GM20000 (cell line): Measurements from ENCODE around the gene ARMC12.

Experiments used
- DNase-seq: peaks from one replicate; pipeline ENCODE4 v3.0.0; 2012; ENCODE audit warnings: low spot score
- TF ChIP-seq, protein P1 (sequence below): IDR thresholded peaks from 2 replicates; pipeline ENCODE4 v1.5.1; 2012; ENCODE audit warnings: mild to moderate bottlenecking, control low read depth; ENCODE audit errors: extremely low read depth, missing control alignments

The ARMC12 gene

DNA sequence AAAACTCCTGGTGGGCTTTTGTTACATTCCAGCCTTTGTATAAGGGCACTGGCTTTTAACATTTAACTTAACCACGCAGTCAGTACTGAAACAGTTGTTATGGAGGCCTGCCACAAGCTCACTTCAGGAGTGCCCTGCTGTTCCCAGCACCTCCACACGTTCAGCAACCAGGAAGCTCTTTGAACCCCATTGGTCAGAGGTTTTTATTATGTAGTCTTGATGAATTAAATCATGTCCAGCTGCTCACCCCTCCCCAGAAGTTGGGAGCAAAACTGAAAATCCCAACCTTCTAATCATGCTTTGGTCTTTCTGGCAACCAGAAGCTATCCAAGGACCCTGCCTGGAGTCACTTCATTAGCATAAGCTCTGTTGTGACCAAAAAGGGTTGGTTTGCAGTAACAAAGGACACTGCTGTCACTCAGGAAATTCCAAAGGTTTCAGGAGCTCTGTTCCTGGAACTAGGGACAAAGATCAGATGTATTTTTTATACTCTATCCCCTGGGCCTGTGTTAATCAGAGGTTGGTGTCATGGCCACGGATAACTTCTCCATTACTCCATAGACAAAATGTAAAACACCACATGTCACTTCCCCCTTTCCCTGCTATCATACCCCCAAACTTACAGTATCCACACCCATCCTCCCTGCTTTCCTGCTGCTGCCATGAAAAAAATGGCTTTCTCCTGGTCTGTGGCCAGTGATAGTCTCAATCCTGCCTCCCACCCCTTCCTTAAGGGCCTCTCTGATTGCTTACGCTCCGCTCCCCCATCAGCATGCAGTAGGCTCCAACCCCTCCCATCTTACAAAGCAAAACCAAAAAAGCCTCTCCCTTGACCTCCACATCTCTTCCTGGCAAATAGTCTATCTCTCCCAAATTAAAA is 3.1 kb downstream of the ARMC12 start:
- no peak for DNase-seq
- TF ChIP-seq, protein P1, sequence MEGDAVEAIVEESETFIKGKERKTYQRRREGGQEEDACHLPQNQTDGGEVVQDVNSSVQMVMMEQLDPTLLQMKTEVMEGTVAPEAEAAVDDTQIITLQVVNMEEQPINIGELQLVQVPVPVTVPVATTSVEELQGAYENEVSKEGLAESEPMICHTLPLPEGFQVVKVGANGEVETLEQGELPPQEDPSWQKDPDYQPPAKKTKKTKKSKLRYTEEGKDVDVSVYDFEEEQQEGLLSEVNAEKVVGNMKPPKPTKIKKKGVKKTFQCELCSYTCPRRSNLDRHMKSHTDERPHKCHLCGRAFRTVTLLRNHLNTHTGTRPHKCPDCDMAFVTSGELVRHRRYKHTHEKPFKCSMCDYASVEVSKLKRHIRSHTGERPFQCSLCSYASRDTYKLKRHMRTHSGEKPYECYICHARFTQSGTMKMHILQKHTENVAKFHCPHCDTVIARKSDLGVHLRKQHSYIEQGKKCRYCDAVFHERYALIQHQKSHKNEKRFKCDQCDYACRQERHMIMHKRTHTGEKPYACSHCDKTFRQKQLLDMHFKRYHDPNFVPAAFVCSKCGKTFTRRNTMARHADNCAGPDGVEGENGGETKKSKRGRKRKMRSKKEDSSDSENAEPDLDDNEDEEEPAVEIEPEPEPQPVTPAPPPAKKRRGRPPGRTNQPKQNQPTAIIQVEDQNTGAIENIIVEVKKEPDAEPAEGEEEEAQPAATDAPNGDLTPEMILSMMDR: no peak

DNA sequence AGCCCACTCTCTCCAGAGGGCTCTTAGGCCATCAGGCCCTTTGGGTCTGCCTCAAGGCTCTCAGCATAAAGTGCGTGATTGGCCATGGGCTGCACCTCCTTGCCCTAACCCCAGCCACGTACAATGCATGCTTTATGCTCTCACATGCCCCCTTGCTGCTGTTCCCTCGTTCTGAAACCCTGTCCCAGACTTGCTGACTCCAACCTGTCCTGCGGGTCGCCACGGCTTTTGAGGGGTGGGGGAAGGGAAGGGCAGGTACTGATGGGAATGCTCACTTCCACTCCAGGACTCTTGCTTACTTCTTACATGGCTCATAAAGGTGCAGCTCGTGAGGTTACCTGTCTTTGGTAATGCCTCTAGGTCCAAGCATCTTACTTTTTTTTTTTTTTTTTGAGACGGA is 6.0 kb downstream of the ARMC12 start:
- TF ChIP-seq, protein P1: no peak
- no peak for DNase-seq

GRCh38 chr6:35745509-35745908 is 8.7 kb downstream of the ARMC12 start:
- no peak for DNase-seq
- TF ChIP-seq, protein P1: no peak

GRCh38 chr6:35746516-35746915 is 9.7 kb downstream of the ARMC12 start:
- DNase-seq: no peak
- TF ChIP-seq, protein P1: no peak

- no peak for DNase-seq
- TF ChIP-seq, protein P1: no peak
Observed at GRCh38 chr6:35747877-35748276, 11.0 kb downstream of the ARMC12 start.

GRCh38 chr6:35750557-35750956 is 13.7 kb downstream of the ARMC12 start:
- TF ChIP-seq, protein P1: no peak
- no peak for DNase-seq

DNA sequence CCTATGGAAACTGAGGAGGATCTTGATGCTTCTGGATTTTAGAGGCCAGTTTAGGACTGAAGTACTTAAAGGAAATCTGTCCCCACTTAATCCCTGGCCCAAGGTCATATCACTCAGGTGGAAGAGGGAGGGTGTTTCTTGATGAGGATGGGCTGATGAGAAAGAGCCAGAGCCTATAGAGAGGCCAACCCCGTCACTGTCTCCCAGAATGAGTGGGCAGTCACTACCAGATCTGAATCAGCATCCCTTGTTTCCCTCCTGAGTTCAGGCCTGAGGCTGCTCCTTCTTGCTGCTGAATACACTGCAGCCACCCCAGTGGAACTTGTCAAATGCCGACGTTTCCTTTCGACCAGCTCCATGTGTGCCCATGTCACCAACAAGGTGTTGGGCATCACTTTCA is 14.8 kb downstream of the ARMC12 start:
- TF ChIP-seq, protein P1: no peak
- no peak for DNase-seq
